ENCODE measurements around the gene MAST2.
"Not testable (repeated sequence)": the region's sequence is repeated elsewhere in the genome, so short reads cannot be mapped to it uniquely, and the experiment has no call there.

Gene MAST2

DNA sequence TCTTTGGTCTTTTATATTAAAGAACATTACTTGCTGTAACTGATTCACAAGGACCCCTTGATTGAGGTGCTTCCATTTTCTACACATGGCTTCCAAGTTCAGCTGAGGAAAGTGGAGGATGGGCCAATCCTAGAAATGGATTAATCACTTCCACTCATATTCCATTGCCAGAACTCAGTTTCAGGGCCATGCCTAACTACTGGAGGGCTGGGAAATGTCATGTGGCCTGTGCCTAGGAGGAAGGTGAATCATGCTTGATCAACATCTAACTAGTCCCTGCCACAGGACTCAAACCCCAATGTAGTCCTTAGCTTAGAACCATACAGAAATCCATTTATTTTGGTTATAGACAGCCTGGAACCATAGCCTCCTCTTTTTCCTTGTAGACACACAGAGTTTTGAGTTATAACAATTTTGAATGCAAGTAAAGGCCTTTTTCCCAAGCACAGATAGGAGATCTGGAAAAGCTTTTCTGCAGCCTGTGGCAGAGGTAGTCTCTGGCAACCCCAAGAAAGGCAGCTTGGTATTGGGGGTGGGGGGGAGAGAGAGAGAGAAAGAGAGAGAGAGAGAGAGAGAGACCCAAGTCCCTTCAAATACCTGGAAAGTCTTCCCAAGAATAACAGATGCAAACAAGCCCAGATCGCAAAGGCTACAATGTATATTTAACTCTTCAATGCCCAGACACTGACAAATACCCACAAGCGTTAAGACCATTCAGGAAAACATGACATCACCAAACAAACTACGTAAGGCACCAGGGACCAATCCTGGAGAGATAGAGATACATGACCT lies 12.5 kb downstream of the MAST2 start:
- no peak for DNase-seq

DNA sequence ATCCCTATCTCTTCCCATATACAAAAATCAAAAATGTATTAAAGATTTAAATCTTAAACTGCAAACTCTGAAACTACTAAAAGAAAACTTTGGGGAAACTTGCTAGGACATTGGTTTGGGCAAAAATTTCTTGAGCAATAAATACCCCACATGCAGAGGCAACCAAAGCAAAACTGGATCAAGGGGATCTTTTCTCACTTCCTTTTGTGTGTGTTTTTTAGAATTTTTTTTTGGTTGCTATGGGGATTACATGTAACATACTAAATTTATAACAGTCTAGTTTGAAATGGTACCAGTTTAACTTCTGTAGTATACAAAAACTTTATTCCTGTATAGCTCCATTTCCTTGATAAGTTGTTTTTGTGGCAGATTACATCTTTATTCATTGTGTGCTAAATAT lies 16.8 kb downstream of the MAST2 start:
- no peak for DNase-seq

DNA sequence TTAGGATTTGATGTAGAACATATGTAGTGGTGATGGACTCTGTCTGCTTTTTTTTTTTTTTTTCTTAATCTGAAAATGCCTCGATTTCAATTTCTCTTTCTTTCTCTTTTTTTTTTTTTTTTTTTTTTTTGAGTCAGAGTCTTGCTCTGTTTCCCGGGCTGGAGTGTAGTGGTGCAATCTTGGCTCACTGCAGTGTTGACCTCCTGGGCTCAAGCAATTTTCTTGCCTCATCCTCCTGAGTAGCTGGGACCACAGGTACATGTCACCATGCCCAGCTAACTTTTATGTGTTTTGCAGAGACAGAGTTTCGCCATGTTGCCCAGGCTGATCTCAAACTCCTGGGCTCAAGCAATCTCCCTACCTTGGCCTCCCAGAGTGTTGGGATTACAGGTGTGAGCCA lies 17.4 kb downstream of the MAST2 start:
- DNase-seq = no peak

DNA sequence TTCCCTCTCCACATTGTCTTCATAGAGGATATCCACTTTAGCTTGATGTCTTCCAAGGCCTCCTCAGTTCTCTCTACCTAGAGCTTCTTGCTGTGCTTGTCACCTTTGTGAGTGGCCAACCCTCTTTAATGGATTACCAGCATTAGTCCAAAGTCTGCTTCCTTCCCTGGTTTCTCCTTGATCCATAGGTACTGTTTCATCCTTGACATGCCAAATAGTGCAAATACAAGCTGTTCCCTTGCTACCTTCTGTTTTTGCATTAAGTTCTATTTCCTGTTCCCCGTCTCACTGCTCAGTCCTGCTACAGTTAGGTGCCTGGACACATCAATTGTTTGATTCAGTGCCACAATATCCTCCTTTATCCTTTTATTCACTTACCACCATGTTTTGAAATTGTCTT lies 19.2 kb downstream of the MAST2 start:
- DNase-seq = no peak

DNA sequence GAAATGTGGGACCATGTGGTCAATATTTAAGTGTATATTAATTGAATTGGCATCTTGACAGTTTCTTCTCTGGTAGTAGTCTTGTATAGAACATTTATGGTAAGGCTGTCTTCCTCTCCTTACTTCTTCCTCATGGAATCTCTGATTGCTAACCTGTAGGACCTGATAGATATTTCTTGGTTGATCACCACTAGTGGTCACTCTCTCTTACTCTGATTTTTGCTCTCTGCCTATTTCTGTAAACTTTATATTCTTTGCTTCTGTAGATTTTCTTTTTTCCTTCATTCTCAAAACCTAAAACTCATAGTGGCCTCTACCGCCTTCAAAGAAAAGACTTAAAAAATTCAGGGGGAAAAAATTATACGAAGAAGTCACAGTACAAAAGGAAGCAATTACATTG lies 21.2 kb downstream of the MAST2 start:
- no peak for DNase-seq

DNA sequence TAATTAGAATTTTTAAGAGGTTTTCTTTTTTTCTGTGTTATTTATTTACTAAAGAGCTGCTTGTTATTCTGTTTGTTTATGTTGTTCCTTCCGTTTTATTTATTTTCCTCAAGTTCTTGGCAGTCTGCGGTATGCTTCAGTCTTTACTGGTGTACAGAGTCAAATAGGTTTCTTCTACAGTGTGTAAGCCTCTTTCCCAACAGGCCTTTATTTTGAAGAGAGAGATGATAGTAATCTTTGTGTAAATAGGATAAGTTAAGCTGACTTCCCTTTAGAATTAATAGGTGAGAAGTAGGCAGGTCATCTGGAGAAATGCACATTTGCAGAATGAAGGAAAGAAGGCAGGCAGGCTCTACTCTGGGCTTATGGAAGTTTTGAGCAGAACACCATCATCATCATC lies 23.8 kb downstream of the MAST2 start:
- no peak for DNase-seq

DNA sequence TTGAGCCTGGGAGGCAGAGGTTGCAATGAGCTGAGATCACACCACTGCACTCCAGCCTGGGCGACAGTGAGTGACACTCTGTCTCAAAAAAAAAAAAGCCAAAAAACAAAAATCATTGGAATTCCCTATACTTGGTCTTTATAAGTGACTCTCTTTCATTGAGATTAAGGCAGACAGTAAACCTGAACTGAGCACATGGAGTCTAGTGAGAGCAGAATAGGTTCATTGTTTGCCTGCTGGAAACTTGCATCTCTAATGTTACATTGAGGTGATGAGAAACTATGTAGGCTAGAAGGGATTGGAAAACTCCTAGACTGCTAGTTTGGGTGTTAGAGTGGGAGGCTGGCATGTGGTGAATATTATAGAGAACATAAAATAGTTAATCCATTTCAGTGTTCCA lies 25.4 kb downstream of the MAST2 start:
- DNase-seq = no peak

DNA sequence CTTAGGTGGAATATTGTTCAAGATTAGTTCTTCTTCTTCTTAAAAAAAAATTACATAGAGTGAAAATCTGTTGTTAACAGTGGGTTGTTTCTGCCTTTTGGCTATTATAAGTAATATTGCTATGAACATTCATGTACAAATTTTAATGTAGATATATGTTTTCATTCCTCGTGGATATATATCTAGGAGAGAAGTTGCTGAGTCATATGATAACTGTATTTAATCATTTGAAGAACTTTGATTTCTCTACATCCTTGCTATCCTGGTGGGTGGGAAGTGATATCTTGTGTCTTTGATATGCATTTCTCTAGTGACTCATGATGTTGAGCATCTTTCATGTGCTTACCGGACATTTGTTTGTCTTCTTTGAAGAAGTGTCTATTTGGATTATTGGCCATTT lies 29.9 kb downstream of the MAST2 start:
- no peak for DNase-seq

DNA sequence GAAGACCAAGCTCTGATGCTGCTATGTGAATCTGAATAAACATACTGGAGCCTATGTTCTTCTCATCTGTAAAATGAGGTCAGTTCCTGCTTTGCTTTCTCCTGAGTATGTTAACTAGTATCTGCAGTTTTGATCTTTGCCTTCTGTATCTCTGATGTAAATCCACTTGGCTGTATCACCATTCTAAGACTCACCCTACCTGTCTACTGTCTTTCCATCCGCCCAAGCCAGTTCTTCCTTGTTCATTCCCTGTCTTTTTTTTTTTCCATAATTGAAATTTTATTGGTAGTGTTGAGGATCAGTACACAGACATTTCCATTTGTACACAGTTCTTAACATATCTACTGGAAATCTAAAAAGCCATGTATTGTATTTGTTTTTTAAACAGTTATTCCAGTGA lies 31.3 kb downstream of the MAST2 start:
- no peak for DNase-seq

DNA sequence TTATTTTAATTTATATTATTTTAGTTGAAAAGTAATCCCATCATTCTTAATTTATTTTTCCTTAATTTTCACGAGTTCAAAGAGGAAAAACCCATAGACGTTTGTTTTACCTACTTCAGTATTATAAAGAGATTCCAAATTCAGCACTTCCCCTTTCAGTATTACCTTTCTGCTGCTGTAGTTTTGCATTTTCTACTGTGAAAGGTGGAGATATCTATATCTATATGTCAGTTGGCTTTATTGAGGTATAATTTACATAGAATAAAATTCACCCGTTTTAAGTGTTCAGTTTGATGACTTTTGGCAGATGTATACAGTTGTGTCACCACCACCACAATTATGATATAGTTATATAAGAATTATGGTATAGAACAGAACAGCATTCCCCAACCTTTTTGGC lies 33.0 kb downstream of the MAST2 start:
- no peak for DNase-seq

DNA sequence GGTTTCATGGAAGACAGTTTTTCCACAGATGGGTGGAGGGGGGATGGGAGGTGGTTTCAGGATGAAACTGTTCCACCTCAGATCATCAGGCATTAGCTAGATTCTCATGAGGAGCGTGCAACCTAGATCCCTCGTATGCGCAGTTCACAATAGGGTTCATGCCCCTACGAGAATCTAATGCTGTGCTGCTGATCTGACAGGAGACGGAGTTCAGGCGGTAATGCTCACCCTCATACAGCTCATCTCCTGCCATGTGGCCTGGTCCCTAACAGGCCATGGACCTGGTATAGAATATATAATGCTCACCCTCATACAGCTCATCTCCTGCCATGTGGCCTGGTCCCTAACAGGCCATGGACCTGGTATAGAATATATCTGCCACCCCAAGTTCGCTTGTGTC lies 33.4 kb downstream of the MAST2 start:
- not testable (repeated sequence) for DNase-seq

DNA sequence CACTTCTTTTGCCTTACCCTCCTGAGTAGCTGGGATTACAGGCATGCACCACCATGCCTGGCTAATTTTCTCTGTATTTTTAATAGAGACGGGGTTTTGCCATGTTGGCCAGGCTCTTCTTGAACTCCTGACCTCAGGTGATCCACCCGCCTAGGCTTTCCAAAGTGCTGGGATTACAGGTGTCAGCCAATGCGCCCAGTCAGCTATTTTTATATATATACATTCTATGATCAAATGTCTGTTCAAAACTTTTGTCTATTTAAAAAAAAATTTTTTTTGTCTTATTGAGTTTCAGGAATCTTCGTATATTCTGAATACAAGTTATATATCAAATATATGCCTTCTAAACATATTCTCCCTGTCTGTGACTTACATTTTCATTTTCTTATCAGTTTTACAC lies 34.9 kb downstream of the MAST2 start:
- not testable (repeated sequence) for DNase-seq

DNA sequence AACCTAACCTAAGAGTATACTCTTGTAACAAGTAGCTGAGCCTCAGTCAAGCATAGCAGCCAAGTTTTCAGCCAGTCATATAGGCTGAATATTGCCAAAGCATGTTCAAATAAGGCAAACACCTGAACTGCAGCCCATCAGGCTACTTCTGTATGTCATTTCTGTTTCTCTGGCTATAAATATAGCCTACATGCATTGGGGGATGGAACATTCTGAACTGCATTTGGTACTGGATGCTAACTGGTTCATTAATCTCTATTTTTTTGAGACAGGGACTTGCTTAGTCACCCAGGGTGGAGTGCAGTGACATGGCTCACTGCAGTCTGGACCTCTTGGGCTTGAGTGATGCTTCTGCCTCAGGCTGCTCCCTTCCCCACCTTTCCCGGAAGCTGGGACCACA lies 37.3 kb downstream of the MAST2 start:
- no peak for DNase-seq

DNA sequence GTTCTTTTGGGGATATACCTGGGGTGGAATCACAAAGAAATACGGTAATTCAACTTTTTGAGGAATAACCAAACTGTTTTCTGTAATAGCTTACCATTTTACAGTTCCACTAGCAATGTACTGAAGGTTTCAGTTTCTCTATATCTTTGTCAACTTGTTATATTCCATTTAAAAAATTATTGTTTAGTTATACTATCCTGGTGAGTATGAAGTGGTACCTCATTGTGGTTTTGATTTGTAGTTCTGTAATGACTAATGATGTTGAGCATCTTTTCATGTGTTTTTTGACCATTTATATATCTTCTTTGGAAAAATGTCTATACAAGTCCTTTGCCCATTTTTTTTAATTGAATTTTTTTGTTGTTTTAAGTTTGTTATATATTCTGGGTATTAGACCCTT lies 39.4 kb downstream of the MAST2 start:
- DNase-seq = no peak

DNA sequence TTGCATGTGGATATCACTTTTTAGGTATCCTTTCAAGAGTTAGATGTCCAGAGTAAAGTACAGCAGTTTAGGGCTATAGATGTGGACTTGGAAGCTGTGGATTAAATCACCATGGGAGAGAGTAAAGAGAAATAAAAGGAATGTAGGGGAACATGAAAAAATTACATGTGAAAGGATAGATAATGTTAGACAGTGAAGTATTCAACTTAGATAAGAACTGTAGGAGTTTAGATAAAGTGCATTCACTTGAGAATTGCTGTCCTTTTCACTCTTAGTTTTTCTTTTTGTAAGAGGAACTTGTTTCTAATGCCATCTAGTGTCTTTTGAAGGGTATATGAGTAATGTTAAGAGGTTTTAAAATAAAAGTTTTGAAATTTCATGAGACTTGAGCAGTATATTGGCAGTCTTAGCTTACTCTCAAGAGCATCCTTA lies 40.1 kb downstream of the MAST2 start:
- no peak for DNase-seq

DNA sequence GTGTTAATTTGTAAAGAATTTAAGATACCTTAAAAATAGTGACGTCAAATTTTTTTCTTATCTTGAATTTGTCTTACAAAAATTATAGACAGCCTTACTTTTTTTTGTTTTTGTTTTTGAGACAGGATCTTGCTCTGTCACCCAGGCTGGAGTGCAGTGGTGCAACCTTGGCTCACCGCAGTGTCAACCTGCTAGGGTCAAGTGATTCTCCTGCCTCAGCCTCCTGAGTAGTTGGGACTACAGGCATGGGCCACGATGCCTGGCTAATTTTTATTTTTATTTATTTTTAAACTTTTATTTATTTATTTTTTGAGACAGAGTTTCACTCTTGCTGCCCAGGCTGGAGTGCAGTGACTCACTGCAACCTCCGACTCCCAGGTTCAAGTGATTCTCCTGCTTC lies 40.6 kb downstream of the MAST2 start:
- DNase-seq = not testable (repeated sequence)

DNA sequence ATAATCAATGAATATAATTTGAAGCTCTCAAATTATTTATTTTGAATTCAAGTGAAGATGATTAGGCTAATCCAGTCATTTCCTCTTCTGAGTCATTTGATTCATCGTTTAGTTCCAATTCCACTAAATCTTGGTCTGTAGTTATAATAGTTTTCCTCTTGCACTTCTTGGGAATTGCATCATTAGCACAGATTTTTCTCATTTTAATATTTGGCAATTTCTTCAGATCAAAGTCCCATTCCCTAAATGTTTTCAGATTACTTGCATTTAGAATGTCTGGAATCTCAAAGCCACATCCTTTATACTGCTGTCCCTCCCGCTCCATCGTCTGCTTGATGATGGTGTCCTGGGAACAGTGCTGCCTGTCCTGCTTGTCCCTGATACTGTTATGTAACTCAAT lies 43.5 kb downstream of the MAST2 start:
- DNase-seq = no peak

DNA sequence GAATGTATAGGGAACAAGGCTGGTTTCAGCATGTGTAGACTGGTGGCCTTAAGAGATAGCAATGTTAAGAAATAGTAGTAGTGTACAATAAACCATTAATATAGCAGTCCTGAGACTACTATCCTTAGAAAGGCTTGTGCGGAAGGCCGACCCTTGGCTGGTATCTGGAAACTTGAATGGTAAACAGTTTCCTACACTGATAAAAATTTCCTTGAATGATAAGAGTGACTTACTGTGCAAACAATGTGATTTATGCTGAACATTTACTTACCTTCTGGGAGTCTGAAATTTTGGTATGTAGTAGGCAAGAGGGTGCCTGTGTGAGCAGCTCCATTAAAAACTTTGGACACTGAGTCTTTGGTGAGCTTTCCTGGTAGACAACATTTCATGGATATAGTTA lies 44.7 kb downstream of the MAST2 start:
- DNase-seq = no peak

DNA sequence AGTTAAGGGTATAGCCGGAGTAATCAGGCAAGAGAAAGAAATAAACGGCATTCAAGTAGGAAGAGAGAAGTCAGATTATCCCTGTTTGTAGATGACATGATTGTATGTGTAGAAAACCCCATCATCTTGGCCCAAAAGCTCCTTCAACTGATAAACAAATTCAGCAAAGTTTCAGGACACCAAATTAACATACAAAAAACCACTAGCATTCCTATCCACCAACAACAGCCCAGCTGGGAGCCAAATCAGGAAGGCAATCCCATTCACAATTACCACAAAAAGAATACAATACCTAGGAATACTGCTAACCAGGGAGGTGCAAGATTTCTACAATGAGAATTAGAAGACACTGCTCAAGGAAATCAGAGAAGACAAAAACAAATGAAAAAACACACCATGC lies 45.3 kb downstream of the MAST2 start:
- no peak for DNase-seq

DNA sequence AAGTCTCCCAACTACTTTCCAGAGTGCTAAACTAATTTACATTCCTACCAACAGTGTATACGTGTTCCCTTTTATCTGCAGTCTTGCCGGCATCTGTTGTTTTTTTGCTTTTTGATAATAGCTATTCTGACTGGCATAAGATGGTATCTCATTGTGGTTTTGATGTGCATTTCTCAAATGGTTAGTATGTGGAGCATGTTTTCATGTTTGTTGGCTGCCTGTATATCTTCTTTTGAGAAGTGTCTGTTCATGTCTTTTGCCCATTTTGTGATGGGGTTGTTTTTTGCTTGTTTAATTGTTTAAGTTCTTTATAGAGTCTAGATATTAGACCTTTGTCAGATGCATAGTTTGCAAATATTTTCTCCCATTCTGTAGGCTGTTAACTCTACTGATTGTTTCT lies 46.6 kb downstream of the MAST2 start:
- DNase-seq = no peak

DNA sequence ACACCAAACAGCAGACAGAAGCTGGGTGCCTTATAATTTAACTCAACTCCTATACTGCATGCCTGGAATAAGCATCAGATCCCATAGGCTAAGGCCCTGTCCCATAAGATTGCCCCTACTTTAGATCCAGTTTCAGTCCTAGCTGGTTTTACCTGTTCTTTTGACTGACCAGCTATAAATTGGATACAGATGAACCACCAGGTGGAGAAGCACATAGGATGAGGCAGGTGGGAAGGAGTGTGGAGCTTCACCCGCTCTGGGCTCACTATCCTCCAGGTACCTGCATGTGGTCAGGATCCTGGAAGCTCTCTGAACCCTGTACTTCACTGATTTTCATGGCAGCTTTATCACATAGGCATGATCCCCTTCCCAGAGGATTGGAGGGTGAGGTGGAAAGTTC lies 51.3 kb downstream of the MAST2 start:
- DNase-seq = peak; percentile 8

DNA sequence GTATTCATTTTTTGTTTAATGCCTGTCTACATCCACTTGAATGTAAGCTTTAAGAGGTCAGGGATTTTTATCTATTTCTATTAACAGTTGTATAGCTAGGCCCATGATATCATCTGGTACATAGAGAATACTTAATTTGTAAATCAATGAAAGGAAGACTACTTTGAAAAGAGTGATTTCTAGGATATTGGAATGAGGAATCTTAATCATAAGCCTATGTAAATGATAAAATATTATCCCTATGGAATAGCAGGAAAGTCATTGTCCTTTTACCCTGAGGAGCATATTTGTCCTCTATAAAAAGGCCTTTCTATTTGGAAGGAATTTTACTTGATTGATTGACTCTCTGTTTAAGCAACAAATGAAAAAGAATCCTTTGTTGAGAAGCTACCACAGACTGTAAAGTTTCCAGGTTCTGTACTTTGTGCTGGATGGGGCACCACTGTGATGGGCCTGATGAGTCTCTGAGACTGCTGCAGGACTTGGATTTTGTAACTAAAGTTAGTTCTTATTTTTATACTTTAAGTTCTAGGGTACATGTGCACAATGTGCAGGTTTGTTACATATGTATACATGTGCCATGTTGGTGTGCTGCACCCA lies 53.8 kb downstream of the MAST2 start:
- no peak for DNase-seq

DNA sequence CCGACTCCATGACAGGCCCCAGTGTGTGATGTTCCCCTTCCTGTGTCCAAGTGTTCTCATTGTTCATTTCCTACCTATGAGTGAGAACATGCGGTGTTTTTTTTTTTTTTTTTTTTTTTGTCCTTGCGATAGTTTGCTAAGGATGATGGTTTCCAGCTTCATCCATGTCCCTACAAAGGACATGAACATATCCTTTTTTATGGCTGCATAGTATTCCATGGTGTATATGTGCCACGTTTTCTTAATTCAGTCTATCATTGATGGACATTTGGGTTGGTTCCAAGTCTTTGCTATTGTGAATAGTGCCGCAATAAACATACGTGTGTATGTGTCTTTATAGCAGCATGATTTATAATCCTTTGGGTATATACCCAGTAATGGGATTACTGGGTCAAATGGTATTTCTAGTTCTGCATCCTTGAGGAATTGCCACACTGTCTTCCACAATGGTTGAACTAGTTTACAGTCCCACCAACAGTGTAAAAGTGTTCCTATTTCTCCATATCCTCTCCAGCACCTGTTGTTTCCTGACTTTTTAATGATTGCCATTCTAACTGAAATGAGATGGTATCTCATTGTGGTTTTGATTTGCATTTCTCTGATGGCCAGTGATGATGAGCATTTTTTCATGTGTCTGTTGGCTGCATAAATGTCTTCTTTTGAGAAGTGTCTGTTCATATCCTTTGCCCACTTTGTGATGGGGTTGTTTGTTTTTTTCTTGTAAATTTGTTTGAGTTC lies 54.5 kb downstream of the MAST2 start:
- DNase-seq = not testable (repeated sequence)

DNA sequence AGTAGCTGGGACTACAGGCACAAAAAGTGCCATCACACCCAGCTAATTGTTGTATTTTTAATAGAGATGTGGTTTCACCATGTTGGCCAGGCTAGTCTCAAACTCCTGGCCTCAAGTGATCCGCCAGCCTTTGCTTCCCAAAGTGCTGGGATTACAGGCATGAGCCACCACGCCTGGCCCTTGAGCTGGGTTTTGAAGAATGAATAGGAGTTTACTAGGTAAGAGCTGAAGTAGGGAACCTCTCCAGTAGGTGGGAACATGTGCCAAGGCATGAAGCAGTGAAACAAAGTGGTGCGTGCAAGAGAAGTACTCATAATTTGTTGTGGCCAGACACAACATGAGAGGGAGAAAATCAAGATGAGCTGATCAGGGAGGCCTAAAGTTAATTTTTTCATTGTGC lies 55.8 kb downstream of the MAST2 start:
- no peak for DNase-seq

Data from NCI-H146 (cell line).